Neural cell (in vitro differentiated cells): Measurements from ENCODE around the gene TMEM245. TPM values are rescaled to one million over a fixed set of nuclear protein-coding genes. Genes with fewer than 3 reads are reported as not detected.

Experiments used
- H2AFZ ChIP-seq: fragments of 200-600, 300-800 bp; sonication (generic), shearing (Covaris generic); 2 replicates; pipeline ENCODE4 v1.6.0; 2014; ENCODE audit warnings: low read depth, mild to moderate bottlenecking, antibody characterized with exemption, low read length, moderate library complexity
- H3F3A ChIP-seq: fragments of 200-600 bp; shearing (Covaris generic); 2 replicates; pipeline ENCODE4 v1.6.1; 2016; ENCODE audit warnings: mild to moderate bottlenecking, moderate library complexity, mixed read lengths, antibody characterized with exemption, low read length; ENCODE audit not compliant: insufficient read depth, poor library complexity, severe bottlenecking
- H3K27ac ChIP-seq: fragments of 200-600, 300-800 bp; sonication (generic), shearing (Covaris generic); 2 replicates; pipeline ENCODE4 v1.5.1; 2014; ENCODE audit warnings: mild to moderate bottlenecking, low read length, moderate library complexity
- H3K27me3 ChIP-seq: fragments of 300-800, 200-600 bp; sonication (generic), shearing (Covaris generic); 2 replicates; pipeline ENCODE4 v1.6.0; 2014; ENCODE audit warnings: mild to moderate bottlenecking, low read depth, low read length, moderate library complexity; ENCODE audit not compliant: insufficient read depth
- H3K36me3 ChIP-seq: fragments of 300-800, 200-600 bp; sonication (generic), shearing (Covaris generic); 2 replicates; pipeline ENCODE4 v1.5.1; 2014; ENCODE audit warnings: mild to moderate bottlenecking, antibody characterized with exemption, low read length, moderate library complexity; ENCODE audit not compliant: insufficient read depth
- H3K4me2 ChIP-seq: fragments of 300-800, 200-600 bp; sonication (generic), shearing (Covaris generic); 2 replicates; pipeline ENCODE4 v1.6.0; 2014; ENCODE audit warnings: mild to moderate bottlenecking, low read length
- H3K4me3 ChIP-seq: fragments of 300-800, 200-600 bp; sonication (generic), shearing (Covaris generic); 2 replicates; pipeline ENCODE4 v1.5.1; 2014; ENCODE audit warnings: mild to moderate bottlenecking, low read length, moderate library complexity
- H3K79me2 ChIP-seq: fragments of 200-600 bp; shearing (Covaris generic); replicated peaks from 2 replicates; pipeline ENCODE4 v1.6.0; 2014; ENCODE audit warnings: mild to moderate bottlenecking, low read length, moderate library complexity; ENCODE audit not compliant: insufficient read depth
- H3K9ac ChIP-seq: fragments of 300-800, 200-600 bp; sonication (generic), shearing (Covaris generic); 2 replicates; pipeline ENCODE4 v1.6.1; 2016; ENCODE audit warnings: mild to moderate bottlenecking, low read length, mixed read lengths
- H3K9me2 ChIP-seq: fragments of 200-600 bp; shearing (Covaris generic); 2 replicates; pipeline ENCODE4 v1.6.1; 2016; ENCODE audit warnings: mild to moderate bottlenecking, low read length, mixed read lengths; ENCODE audit not compliant: insufficient read depth
- H3K9me3 ChIP-seq: fragments of 200-600, 300-800 bp; sonication (generic), shearing (Covaris generic); 2 replicates; pipeline ENCODE4 v1.6.1; 2016; ENCODE audit warnings: mild to moderate bottlenecking, mixed run types, low read length, moderate library complexity, mixed read lengths
- H4K20me1 ChIP-seq: fragments of 200-600 bp; shearing (Covaris generic); 2 replicates; pipeline ENCODE4 v1.6.1; 2016; ENCODE audit warnings: mild to moderate bottlenecking, mixed run types; ENCODE audit not compliant: insufficient read depth
- CTCF ChIP-seq: fragments of 450-650 bp; IDR thresholded peaks from 2 replicates; pipeline ENCODE4 v1.5.1; 2014; ENCODE audit warnings: antibody characterized with exemption, mild to moderate bottlenecking, moderate library complexity; ENCODE audit not compliant: poor library complexity, severe bottlenecking
- EP300 ChIP-seq: fragments of 450-650 bp; conservative IDR thresholded peaks from 2 replicates; pipeline ENCODE4 v1.6.1; 2014; ENCODE audit warnings: antibody characterized with exemption, mild to moderate bottlenecking, moderate library complexity; ENCODE audit not compliant: poor library complexity, severe bottlenecking
- EZH2 ChIP-seq: fragments of 200-600, 300-800 bp; shearing (Covaris generic), sonication (generic); IDR thresholded peaks from 2 replicates; pipeline ENCODE4 v1.6.1; 2014; ENCODE audit warnings: antibody characterized with exemption, low read length, borderline replicate concordance, mild to moderate bottlenecking; ENCODE audit not compliant: insufficient read depth, poor library complexity, severe bottlenecking
- MXI1 ChIP-seq: fragments of 450-650 bp; conservative IDR thresholded peaks from 2 replicates; pipeline ENCODE4 v1.6.1; 2014; ENCODE audit warnings: antibody characterized with exemption, mild to moderate bottlenecking; ENCODE audit not compliant: poor library complexity, severe bottlenecking
- POLR2AphosphoS5 ChIP-seq: IDR thresholded peaks from 2 replicates; pipeline ENCODE4 v1.6.1; 2012
- RAD21 ChIP-seq: fragments of 450-650 bp; conservative IDR thresholded peaks from 2 replicates; pipeline ENCODE4 v1.6.1; 2014; ENCODE audit warnings: antibody characterized with exemption, mild to moderate bottlenecking, moderate library complexity
- SMC3 ChIP-seq: fragments of 450-650 bp; conservative IDR thresholded peaks from 2 replicates; pipeline ENCODE4 v1.6.1; 2014; ENCODE audit warnings: antibody characterized with exemption, mild to moderate bottlenecking, moderate library complexity; ENCODE audit not compliant: poor library complexity
- TAF1 ChIP-seq: IDR thresholded peaks from 2 replicates; pipeline ENCODE4 v1.6.1; 2012; ENCODE audit warnings: low read depth
- polyA plus RNA-seq: library from polyadenylated mRNA; depleted of rRNA; stranded (reverse); fragments of >200 nt; gene quantifications from 2 replicates; pipeline ENCODE4 v1.2.3, GENCODE V29; 2014
- TF ChIP-seq, protein P1 (sequence below): IDR thresholded peaks from 2 replicates; pipeline ENCODE4 v1.6.1; 2012; ENCODE audit warnings: borderline replicate concordance

The TMEM245 gene
- polyA plus RNA-seq, 1 donor from 2014 or later = 32.1 TPM

DNA sequence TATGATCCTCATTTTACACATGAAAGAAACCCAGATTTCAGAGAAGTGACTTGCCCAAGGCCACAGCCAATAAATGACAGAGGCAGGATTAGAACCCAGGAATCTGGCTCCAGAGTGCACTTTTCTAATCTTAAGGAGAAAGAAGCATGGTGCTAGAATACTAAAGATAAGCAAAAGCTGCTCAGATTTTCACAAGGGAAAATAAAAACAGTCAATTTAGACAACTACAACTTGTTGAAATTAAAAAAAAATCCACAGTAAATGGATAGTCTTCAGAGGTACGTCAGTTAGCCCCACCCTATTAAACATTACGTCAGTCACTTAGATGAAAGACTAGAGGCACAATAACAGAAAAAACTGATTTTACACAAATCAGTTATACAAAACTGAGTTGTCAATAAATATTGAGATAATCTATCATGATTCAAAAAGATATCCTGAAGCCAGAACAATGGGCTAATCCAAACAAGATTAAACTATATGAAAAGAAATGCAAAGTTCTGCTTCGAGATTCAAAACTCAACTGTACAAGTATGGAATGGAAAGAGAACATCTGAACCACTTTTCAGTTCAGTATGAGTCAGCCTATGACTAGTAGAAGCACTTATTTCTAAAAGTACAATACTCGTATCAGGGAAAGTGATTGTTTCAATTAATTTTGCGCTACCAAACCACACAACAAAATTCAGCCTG is 9.3 kb downstream of the TMEM245 start:
- no peaks in the 10 kb centered on the region for H3K27me3 ChIP-seq
- no peak overlapping the region for H3K4me3 ChIP-seq
- no peaks in the 10 kb centered on the region for H4K20me1 ChIP-seq
- no peak overlapping the region for H3K4me2 ChIP-seq
- no peaks in the 10 kb centered on the region for H3K36me3 ChIP-seq
- peaks cover 70% of the 10 kb centered on the region for H3K79me2 ChIP-seq
- H2AFZ ChIP-seq = no peak overlapping the region
- no peaks in the 10 kb centered on the region for H3K9me3 ChIP-seq
- H3K27ac ChIP-seq = no peak overlapping the region
- no peaks in the 10 kb centered on the region for H3F3A ChIP-seq
- H3K9ac ChIP-seq = no peak overlapping the region
- no peak for TF ChIP-seq RAD21
- TF ChIP-seq, protein P1, sequence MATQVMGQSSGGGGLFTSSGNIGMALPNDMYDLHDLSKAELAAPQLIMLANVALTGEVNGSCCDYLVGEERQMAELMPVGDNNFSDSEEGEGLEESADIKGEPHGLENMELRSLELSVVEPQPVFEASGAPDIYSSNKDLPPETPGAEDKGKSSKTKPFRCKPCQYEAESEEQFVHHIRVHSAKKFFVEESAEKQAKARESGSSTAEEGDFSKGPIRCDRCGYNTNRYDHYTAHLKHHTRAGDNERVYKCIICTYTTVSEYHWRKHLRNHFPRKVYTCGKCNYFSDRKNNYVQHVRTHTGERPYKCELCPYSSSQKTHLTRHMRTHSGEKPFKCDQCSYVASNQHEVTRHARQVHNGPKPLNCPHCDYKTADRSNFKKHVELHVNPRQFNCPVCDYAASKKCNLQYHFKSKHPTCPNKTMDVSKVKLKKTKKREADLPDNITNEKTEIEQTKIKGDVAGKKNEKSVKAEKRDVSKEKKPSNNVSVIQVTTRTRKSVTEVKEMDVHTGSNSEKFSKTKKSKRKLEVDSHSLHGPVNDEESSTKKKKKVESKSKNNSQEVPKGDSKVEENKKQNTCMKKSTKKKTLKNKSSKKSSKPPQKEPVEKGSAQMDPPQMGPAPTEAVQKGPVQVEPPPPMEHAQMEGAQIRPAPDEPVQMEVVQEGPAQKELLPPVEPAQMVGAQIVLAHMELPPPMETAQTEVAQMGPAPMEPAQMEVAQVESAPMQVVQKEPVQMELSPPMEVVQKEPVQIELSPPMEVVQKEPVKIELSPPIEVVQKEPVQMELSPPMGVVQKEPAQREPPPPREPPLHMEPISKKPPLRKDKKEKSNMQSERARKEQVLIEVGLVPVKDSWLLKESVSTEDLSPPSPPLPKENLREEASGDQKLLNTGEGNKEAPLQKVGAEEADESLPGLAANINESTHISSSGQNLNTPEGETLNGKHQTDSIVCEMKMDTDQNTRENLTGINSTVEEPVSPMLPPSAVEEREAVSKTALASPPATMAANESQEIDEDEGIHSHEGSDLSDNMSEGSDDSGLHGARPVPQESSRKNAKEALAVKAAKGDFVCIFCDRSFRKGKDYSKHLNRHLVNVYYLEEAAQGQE = no peak
- no peak for TF ChIP-seq POLR2AphosphoS5
- no peak for TF ChIP-seq MXI1
- no peak for TF ChIP-seq SMC3
- TF ChIP-seq CTCF = no peak
- no peak for TF ChIP-seq EZH2
- TF ChIP-seq EP300 = no peak
- TF ChIP-seq TAF1 = no peak
- H3K9me2 ChIP-seq = no peaks in the 10 kb centered on the region

DNA sequence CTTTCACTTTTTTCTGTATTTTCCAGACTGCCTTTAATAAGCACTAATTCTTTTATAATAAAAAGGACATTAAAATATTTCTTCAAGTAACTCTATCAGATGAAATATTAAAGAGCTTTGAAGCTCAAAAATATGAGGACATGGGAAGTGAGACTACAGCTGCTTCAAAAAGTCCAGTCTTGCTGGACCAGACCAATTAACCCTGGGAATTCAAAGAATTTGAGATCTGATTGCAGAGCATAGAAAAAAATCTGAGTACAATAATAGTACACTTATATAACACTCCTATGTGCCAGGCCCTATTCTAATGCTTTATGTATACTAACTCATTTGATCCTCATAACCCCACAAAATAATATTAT is 9.8 kb downstream of the TMEM245 start:
- H2AFZ ChIP-seq = no peak overlapping the region
- H3K9me3 ChIP-seq = no peaks in the 10 kb centered on the region
- no peaks in the 10 kb centered on the region for H4K20me1 ChIP-seq
- no peak for TF ChIP-seq SMC3
- TF ChIP-seq EZH2 = no peak
- no peak for TF ChIP-seq MXI1
- no peak overlapping the region for H3K9ac ChIP-seq
- H3F3A ChIP-seq = no peaks in the 10 kb centered on the region
- no peaks in the 10 kb centered on the region for H3K27me3 ChIP-seq
- no peak overlapping the region for H3K4me2 ChIP-seq
- peaks cover 75% of the 10 kb centered on the region for H3K79me2 ChIP-seq
- no peak overlapping the region for H3K4me3 ChIP-seq
- H3K36me3 ChIP-seq = no peaks in the 10 kb centered on the region
- H3K9me2 ChIP-seq = no peaks in the 10 kb centered on the region
- no peak overlapping the region for H3K27ac ChIP-seq
